Measurements from ENCODE around the gene BSG. TPM values are rescaled to one million over a fixed set of nuclear protein-coding genes. Genes with fewer than 3 reads are reported as not detected.

The BSG gene
- total RNA-seq, 1 experiment from 2014 or later: 653 TPM

DNA sequence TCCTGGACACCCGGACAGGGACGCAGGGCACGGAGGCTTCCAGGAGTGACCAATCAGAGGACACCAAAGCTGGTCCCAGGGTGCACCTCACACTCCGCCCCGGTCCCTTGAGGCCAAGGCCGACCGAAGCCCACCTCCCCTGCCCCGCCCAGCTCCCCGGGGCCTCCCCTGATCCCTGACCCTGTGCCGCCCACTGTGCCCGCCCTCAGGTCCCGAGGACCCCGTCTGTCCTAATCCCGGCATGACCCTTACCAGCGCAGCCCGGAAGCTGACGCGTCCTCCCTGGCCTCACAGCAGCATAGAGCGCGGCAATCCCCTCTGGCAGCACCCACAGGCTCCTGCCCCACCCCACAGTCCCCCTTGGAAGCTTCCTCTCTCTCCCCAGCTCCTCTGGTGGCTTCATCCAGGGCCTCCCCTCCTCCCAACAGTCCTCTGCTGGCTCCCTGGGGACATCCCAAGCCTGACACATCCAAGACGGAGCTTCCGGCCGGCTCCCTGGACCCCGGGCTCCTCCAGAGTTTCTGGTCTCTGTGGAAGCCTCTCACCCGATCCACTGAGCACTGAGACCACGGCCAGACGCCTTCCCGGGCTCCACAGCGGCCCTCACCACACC is 48.2 kb upstream of the BSG start:
- H3K27me3 ChIP-seq (ENCODE audit: control insufficient read depth, insufficient read depth, low read length): no peaks in the 10 kb centered on the region
- DNase-seq (ENCODE audit: low read depth, low spot score) (no peak), ATAC-seq (peak; percentile 46)
- TF ChIP-seq, protein P1, sequence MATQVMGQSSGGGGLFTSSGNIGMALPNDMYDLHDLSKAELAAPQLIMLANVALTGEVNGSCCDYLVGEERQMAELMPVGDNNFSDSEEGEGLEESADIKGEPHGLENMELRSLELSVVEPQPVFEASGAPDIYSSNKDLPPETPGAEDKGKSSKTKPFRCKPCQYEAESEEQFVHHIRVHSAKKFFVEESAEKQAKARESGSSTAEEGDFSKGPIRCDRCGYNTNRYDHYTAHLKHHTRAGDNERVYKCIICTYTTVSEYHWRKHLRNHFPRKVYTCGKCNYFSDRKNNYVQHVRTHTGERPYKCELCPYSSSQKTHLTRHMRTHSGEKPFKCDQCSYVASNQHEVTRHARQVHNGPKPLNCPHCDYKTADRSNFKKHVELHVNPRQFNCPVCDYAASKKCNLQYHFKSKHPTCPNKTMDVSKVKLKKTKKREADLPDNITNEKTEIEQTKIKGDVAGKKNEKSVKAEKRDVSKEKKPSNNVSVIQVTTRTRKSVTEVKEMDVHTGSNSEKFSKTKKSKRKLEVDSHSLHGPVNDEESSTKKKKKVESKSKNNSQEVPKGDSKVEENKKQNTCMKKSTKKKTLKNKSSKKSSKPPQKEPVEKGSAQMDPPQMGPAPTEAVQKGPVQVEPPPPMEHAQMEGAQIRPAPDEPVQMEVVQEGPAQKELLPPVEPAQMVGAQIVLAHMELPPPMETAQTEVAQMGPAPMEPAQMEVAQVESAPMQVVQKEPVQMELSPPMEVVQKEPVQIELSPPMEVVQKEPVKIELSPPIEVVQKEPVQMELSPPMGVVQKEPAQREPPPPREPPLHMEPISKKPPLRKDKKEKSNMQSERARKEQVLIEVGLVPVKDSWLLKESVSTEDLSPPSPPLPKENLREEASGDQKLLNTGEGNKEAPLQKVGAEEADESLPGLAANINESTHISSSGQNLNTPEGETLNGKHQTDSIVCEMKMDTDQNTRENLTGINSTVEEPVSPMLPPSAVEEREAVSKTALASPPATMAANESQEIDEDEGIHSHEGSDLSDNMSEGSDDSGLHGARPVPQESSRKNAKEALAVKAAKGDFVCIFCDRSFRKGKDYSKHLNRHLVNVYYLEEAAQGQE (IDR thresholded peaks at IDR 0.05; ENCODE audit: insufficient read depth in 1 of 2, low read depth in 2 of 2, low read length in 1 of 2): no peak
- TF ChIP-seq, protein P2, sequence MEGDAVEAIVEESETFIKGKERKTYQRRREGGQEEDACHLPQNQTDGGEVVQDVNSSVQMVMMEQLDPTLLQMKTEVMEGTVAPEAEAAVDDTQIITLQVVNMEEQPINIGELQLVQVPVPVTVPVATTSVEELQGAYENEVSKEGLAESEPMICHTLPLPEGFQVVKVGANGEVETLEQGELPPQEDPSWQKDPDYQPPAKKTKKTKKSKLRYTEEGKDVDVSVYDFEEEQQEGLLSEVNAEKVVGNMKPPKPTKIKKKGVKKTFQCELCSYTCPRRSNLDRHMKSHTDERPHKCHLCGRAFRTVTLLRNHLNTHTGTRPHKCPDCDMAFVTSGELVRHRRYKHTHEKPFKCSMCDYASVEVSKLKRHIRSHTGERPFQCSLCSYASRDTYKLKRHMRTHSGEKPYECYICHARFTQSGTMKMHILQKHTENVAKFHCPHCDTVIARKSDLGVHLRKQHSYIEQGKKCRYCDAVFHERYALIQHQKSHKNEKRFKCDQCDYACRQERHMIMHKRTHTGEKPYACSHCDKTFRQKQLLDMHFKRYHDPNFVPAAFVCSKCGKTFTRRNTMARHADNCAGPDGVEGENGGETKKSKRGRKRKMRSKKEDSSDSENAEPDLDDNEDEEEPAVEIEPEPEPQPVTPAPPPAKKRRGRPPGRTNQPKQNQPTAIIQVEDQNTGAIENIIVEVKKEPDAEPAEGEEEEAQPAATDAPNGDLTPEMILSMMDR (IDR thresholded peaks at IDR 0.05): no peak
- no peak for TF ChIP-seq TCF7L2 (IDR thresholded peaks at IDR 0.05; ENCODE audit: low read depth, low read length)
- no peak for TF ChIP-seq POLR2AphosphoS5 (IDR thresholded peaks at IDR 0.05; ENCODE audit: low read depth, low read length)
- no peak for TF ChIP-seq SIN3A (IDR thresholded peaks at IDR 0.05; ENCODE audit: borderline replicate concordance, insufficient read depth, low read depth, low read length)
- POLR2A ChIA-PET: no interaction called here
- no peak overlapping the region for H3K27ac ChIP-seq (ENCODE audit: low read length)
- no peak overlapping the region for H3K4me3 ChIP-seq (ENCODE audit: low read depth in 2 of 2, low read length in 2 of 2)
- in situ Hi-C loops (cut with HindIII; ENCODE audit: low pct_unique_long_range_greater_than_20kb, low sequenced_read_pairs) (no loop called here), intact Hi-C loops (cut with micrococcal nuclease; ENCODE audit: unreplicated experiment) (no loop called here)
- H3K9me3 ChIP-seq (ENCODE audit: control insufficient read depth, insufficient read depth, low read depth, low read length): no peaks in the 10 kb centered on the region
- H3K4me1 ChIP-seq (ENCODE audit: control insufficient read depth, insufficient read depth, low read length): peaks cover 7% of the 10 kb centered on the region; the same call in 1 of the 2 replicates
- CTCF ChIA-PET: interaction anchor here (1.2 kb wide), 1 partner anchor 13 kb away, joined by 3 read pairs; no protein-coding TSS in a partner anchor
- no peaks in the 10 kb centered on the region for H3K36me3 ChIP-seq (ENCODE audit: control insufficient read depth, insufficient read depth, low read length)
- no TSS peak for BruUV-seq (replicated peaks)

DNA sequence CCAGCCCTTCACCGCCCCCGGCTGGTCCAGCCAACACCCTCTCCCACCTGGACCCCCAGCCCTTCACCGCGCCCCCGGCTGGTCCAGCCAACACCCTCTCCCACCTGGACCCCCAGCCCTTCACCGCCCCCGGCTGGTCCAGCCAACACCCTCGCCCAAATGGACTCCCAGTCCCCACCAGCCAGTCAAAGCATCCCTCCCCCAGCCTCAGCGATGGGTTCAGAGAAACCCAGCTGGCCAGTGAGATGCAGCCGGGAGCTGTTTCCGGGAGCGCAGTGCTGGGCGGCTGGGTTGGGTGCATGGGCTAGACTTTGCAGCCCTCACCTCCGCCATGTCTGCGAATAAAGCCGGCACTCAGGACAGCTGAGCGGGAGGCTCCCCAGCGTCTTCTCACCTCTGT is 47.4 kb upstream of the BSG start:
- in situ Hi-C loops (cut with HindIII; ENCODE audit: low pct_unique_long_range_greater_than_20kb, low sequenced_read_pairs): no loop called here
- Histone ChIP-seq H3K9me3 (ENCODE audit: control insufficient read depth, insufficient read depth, low read depth, low read length) (no peaks in the 10 kb centered on the region), H3K36me3 (ENCODE audit: control insufficient read depth, insufficient read depth, low read length) (no peaks in the 10 kb centered on the region), H3K27ac (ENCODE audit: low read length) (no peak overlapping the region), H3K4me1 (ENCODE audit: control insufficient read depth, insufficient read depth, low read length) (peaks cover 7% of the 10 kb centered on the region; the same call in 1 of the 2 replicates), H3K4me3 (ENCODE audit: low read depth in 2 of 2, low read length in 2 of 2) (no peak overlapping the region), H3K27me3 (ENCODE audit: control insufficient read depth, insufficient read depth, low read length) (no peaks in the 10 kb centered on the region)
- peak; percentile 24 for ATAC-seq
- TF ChIP-seq, protein P1 (IDR thresholded peaks at IDR 0.05; ENCODE audit: insufficient read depth in 1 of 2, low read depth in 2 of 2, low read length in 1 of 2): no peak
- TF ChIP-seq TCF7L2 (IDR thresholded peaks at IDR 0.05; ENCODE audit: low read depth, low read length) (no peak), SIN3A (IDR thresholded peaks at IDR 0.05; ENCODE audit: borderline replicate concordance, insufficient read depth, low read depth, low read length) (no peak), POLR2AphosphoS5 (IDR thresholded peaks at IDR 0.05; ENCODE audit: low read depth, low read length) (no peak)
- TF ChIP-seq, protein P2 (IDR thresholded peaks at IDR 0.05): no peak
- no peak for DNase-seq (ENCODE audit: low read depth, low spot score)
- POLR2A ChIA-PET: no interaction called here
- intact Hi-C loops (cut with micrococcal nuclease; ENCODE audit: unreplicated experiment): no loop called here
- CTCF ChIA-PET: interaction anchor here (1.2 kb wide), 1 partner anchor 14 kb away, joined by 3 read pairs; no protein-coding TSS in a partner anchor
- BruUV-seq (replicated peaks): no TSS peak
